Measurements from ENCODE around the gene RNF167.

The RNF167 gene

DNA sequence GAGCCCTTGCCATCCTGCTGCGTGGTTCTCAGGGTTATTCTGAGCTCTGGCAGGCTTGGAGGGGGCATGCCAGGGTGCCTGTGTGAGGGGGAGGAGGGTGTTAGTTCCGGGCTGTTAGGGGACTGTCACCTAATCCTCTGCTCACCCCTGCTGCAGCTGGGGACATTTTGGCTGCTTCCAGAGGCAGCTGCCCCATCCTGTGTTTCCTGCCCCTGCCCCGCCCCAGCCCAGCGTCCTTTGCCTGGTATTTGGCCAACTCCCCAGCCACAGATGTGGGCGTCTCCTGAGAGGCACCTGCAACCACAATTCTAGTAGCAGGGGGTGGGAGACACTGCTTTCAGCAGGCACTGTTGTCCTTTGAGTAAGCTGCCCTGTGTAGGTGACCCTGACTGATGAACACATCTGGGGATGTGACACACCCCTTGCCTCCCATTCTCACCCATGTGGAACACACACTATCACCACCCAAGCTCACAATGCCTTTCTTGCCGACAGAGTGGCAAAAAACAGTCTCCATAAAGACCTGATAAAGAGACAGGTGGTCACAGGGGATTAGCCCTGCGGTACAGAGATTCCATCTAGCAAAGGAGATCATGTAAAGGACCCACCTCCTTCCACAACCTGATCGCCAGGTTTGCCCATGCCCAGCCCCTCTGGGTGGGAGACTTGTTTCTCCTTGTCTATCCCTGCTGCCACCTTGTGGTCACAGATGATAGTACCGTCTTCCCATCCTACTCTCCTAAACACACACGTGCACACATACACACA lies 36.8 kb upstream of the RNF167 start, which contains the start of gene CHRNE (continued):
- TF ChIP-seq KLF10 (tag by site-specific recombination; IDR thresholded peaks at IDR 0.05) (peak; percentile 52; the same call in 1 of the 2 replicates), ZNF777 (tag by site-specific recombination; IDR thresholded peaks at IDR 0.05; ENCODE audit: borderline replicate concordance) (no peak), ZNF404 (tag by site-specific recombination; IDR thresholded peaks at IDR 0.05) (no peak), GLIS1 (tag by site-specific recombination; IDR thresholded peaks at IDR 0.05) (0 out of 2 replicates have a peak, but pooled peaks have one; percentile 12), KLF1 (tag by site-specific recombination; IDR thresholded peaks at IDR 0.05) (peak; percentile 90), ZNF146 (tag by site-specific recombination; IDR thresholded peaks at IDR 0.05) (no peak), SP7 (tag by site-specific recombination; IDR thresholded peaks at IDR 0.05) (peak; percentile 45; the same call in 1 of the 2 replicates), ZNF654 (tag by site-specific recombination; IDR thresholded peaks at IDR 0.05; ENCODE audit: low read depth) (peak; percentile 76), ZFP69B (tag by site-specific recombination; IDR thresholded peaks at IDR 0.05) (no peak), ZNF600 (tag by site-specific recombination; IDR thresholded peaks at IDR 0.05) (0 out of 2 replicates have a peak, but pooled peaks have one; percentile 23)
- TF ChIP-seq, protein P1, sequence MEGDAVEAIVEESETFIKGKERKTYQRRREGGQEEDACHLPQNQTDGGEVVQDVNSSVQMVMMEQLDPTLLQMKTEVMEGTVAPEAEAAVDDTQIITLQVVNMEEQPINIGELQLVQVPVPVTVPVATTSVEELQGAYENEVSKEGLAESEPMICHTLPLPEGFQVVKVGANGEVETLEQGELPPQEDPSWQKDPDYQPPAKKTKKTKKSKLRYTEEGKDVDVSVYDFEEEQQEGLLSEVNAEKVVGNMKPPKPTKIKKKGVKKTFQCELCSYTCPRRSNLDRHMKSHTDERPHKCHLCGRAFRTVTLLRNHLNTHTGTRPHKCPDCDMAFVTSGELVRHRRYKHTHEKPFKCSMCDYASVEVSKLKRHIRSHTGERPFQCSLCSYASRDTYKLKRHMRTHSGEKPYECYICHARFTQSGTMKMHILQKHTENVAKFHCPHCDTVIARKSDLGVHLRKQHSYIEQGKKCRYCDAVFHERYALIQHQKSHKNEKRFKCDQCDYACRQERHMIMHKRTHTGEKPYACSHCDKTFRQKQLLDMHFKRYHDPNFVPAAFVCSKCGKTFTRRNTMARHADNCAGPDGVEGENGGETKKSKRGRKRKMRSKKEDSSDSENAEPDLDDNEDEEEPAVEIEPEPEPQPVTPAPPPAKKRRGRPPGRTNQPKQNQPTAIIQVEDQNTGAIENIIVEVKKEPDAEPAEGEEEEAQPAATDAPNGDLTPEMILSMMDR (tag by site-specific recombination; IDR thresholded peaks at IDR 0.05): peak; percentile 81
- TF ChIP-seq, protein P2, sequence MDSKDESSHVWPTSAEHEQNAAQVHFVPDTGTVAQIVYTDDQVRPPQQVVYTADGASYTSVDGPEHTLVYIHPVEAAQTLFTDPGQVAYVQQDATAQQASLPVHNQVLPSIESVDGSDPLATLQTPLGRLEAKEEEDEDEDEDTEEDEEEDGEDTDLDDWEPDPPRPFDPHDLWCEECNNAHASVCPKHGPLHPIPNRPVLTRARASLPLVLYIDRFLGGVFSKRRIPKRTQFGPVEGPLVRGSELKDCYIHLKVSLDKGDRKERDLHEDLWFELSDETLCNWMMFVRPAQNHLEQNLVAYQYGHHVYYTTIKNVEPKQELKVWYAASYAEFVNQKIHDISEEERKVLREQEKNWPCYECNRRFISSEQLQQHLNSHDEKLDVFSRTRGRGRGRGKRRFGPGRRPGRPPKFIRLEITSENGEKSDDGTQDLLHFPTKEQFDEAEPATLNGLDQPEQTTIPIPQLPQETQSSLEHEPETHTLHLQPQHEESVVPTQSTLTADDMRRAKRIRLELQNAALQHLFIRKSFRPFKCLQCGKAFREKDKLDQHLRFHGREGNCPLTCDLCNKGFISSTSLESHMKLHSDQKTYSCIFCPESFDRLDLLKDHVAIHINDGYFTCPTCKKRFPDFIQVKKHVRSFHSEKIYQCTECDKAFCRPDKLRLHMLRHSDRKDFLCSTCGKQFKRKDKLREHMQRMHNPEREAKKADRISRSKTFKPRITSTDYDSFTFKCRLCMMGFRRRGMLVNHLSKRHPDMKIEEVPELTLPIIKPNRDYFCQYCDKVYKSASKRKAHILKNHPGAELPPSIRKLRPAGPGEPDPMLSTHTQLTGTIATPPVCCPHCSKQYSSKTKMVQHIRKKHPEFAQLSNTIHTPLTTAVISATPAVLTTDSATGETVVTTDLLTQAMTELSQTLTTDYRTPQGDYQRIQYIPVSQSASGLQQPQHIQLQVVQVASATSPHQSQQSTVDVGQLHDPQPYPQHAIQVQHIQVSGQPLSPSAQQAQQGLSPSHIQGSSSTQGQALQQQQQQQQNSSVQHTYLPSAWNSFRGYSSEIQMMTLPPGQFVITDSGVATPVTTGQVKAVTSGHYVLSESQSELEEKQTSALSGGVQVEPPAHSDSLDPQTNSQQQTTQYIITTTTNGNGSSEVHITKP (tag by site-specific recombination; IDR thresholded peaks at IDR 0.05): peak; percentile 54
- TF ChIP-seq, protein P3, sequence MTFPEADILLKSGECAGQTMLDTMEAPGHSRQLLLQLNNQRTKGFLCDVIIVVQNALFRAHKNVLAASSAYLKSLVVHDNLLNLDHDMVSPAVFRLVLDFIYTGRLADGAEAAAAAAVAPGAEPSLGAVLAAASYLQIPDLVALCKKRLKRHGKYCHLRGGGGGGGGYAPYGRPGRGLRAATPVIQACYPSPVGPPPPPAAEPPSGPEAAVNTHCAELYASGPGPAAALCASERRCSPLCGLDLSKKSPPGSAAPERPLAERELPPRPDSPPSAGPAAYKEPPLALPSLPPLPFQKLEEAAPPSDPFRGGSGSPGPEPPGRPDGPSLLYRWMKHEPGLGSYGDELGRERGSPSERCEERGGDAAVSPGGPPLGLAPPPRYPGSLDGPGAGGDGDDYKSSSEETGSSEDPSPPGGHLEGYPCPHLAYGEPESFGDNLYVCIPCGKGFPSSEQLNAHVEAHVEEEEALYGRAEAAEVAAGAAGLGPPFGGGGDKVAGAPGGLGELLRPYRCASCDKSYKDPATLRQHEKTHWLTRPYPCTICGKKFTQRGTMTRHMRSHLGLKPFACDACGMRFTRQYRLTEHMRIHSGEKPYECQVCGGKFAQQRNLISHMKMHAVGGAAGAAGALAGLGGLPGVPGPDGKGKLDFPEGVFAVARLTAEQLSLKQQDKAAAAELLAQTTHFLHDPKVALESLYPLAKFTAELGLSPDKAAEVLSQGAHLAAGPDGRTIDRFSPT (tag by site-specific recombination; IDR thresholded peaks at IDR 0.05): 0 out of 2 replicates have a peak, but pooled peaks have one; percentile 46
- TF ChIP-seq, protein P4, sequence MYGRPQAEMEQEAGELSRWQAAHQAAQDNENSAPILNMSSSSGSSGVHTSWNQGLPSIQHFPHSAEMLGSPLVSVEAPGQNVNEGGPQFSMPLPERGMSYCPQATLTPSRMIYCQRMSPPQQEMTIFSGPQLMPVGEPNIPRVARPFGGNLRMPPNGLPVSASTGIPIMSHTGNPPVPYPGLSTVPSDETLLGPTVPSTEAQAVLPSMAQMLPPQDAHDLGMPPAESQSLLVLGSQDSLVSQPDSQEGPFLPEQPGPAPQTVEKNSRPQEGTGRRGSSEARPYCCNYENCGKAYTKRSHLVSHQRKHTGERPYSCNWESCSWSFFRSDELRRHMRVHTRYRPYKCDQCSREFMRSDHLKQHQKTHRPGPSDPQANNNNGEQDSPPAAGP (tag by site-specific recombination; IDR thresholded peaks at IDR 0.05): 0 out of 2 replicates have a peak, but pooled peaks have one; percentile 24
- TF ChIP-seq, protein P5, sequence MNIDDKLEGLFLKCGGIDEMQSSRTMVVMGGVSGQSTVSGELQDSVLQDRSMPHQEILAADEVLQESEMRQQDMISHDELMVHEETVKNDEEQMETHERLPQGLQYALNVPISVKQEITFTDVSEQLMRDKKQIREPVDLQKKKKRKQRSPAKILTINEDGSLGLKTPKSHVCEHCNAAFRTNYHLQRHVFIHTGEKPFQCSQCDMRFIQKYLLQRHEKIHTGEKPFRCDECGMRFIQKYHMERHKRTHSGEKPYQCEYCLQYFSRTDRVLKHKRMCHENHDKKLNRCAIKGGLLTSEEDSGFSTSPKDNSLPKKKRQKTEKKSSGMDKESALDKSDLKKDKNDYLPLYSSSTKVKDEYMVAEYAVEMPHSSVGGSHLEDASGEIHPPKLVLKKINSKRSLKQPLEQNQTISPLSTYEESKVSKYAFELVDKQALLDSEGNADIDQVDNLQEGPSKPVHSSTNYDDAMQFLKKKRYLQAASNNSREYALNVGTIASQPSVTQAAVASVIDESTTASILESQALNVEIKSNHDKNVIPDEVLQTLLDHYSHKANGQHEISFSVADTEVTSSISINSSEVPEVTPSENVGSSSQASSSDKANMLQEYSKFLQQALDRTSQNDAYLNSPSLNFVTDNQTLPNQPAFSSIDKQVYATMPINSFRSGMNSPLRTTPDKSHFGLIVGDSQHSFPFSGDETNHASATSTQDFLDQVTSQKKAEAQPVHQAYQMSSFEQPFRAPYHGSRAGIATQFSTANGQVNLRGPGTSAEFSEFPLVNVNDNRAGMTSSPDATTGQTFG (tag by site-specific recombination; IDR thresholded peaks at IDR 0.05; ENCODE audit: borderline replicate concordance): no peak
- TF ChIP-seq, protein P6, sequence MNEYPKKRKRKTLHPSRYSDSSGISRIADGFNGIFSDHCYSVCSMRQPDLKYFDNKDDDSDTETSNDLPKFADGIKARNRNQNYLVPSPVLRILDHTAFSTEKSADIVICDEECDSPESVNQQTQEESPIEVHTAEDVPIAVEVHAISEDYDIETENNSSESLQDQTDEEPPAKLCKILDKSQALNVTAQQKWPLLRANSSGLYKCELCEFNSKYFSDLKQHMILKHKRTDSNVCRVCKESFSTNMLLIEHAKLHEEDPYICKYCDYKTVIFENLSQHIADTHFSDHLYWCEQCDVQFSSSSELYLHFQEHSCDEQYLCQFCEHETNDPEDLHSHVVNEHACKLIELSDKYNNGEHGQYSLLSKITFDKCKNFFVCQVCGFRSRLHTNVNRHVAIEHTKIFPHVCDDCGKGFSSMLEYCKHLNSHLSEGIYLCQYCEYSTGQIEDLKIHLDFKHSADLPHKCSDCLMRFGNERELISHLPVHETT (tag by site-specific recombination; IDR thresholded peaks at IDR 0.05): no peak

Data from HEK293 (cell line).